Spleen (tissue), 7 donors: ENCODE data around the gene TFAP2B.

Source experiments
- POLR2A ChIP-seq, 3 donors: fragments of 450-650 bp; IDR thresholded peaks; one replicate each; pipeline ENCODE4 v1.5.1; 2017; ENCODE audit warnings: antibody characterized with exemption in 3 of 3, mild to moderate bottlenecking in 1 of 3
- TF ChIP-seq, protein P1 (sequence below), 11 experiments: fragments of 200-600 bp in 7 of 11; fragments of 450-650 bp in 4 of 11; sonication (generic) in 4 of 11; IDR thresholded peaks in 8 of 11; conservative IDR thresholded peaks in 3 of 11; 1 replicate in 7 of 11; 2 replicates in 4 of 11; pipeline versions ENCODE4 v1.4.0 to v1.8.0; 2016 to 2021; ENCODE audit warnings: antibody characterized with exemption in 11 of 11, inconsistent platforms in 4 of 11, mild to moderate bottlenecking in 1 of 11
- donor health status: DM: no; HTN: no; CAD: no; lungs with moderate emphysema.
- donor health status: DM: no; HTN: no; CAD: no.
- donor health status: DM: no; HTN: no; CAD: no.

DNA sequence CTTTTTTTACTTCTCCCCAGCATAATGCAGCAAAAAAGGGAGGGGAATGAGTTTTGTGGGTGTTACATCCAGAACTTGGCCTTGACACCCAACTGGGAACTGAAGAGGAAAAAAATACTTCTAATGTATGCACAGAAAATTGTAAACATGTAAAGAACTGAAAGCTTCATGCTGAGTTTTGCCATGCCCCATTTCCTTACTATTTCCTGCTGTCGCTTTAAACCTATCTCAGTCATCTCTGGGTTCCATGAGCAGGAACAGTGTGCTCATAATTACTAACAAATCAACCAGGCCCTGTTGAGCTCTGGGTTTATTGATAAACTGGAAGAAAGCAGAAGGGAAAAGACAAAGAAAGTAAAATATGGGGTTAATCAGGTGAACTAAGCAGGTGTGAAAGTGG is 14.2 kb downstream of the TFAP2B start:
- TF ChIP-seq, protein P1, sequence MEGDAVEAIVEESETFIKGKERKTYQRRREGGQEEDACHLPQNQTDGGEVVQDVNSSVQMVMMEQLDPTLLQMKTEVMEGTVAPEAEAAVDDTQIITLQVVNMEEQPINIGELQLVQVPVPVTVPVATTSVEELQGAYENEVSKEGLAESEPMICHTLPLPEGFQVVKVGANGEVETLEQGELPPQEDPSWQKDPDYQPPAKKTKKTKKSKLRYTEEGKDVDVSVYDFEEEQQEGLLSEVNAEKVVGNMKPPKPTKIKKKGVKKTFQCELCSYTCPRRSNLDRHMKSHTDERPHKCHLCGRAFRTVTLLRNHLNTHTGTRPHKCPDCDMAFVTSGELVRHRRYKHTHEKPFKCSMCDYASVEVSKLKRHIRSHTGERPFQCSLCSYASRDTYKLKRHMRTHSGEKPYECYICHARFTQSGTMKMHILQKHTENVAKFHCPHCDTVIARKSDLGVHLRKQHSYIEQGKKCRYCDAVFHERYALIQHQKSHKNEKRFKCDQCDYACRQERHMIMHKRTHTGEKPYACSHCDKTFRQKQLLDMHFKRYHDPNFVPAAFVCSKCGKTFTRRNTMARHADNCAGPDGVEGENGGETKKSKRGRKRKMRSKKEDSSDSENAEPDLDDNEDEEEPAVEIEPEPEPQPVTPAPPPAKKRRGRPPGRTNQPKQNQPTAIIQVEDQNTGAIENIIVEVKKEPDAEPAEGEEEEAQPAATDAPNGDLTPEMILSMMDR (IDR thresholded peaks at IDR 0.05 in 8 of 11, conservative IDR thresholded peaks at IDR 0.05 in 3 of 11) = no peak
- no peak for TF ChIP-seq POLR2A (IDR thresholded peaks at IDR 0.05)
